ENCODE results near the gene GLG1. TPM values are rescaled to one million over a fixed set of nuclear protein-coding genes. Genes with fewer than 3 reads are reported as not detected.
"Not testable (repeated sequence)": the region's sequence is repeated elsewhere in the genome, so short reads cannot be mapped to it uniquely, and the experiment has no call there.

The GLG1 gene
- total RNA-seq, 2 experiments from 2014 or later = 60.8 to 62.0 TPM

- H3K27me3 Mint-ChIP-seq (ENCODE audit: low read depth); H3K36me3 Mint-ChIP-seq (ENCODE audit: low read depth); intact Hi-C loops (cut with micrococcal nuclease); CTCF ChIA-PET; DNase-seq; H3K9me3 Mint-ChIP-seq; H3K27ac Mint-ChIP-seq; H3K4me1 Mint-ChIP-seq (ENCODE audit: low read depth); H3K4me3 Mint-ChIP-seq: not testable (repeated sequence)
Measured at GRCh38 chr16:74419811-74420210, 187.1 kb downstream of the GLG1 start.

DNA sequence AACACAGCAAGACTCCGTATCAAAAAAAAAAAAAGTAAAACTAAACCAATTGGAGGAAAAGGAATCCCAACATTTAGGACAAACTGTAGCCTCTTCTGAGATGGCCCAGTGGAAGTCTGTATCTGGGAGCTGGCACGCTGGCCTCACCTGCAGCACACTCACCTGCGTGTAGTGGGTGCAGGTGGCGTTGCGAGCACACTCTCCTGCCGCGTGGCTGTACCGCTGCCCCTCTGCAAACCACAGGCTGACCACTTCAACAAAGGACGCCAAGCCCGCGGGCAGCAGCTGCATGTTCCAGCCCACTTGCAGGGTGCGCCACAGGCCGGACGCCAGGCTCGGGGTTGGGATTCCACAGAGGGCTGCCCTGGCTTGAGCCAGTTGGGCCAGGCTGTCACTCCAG is 189.0 kb downstream of the GLG1 start:
- CTCF ChIA-PET; H3K27ac Mint-ChIP-seq; H3K4me3 Mint-ChIP-seq; H3K4me1 Mint-ChIP-seq (ENCODE audit: low read depth); H3K27me3 Mint-ChIP-seq (ENCODE audit: low read depth); H3K36me3 Mint-ChIP-seq (ENCODE audit: low read depth); intact Hi-C loops (cut with micrococcal nuclease); DNase-seq; H3K9me3 Mint-ChIP-seq: not testable (repeated sequence)

DNA sequence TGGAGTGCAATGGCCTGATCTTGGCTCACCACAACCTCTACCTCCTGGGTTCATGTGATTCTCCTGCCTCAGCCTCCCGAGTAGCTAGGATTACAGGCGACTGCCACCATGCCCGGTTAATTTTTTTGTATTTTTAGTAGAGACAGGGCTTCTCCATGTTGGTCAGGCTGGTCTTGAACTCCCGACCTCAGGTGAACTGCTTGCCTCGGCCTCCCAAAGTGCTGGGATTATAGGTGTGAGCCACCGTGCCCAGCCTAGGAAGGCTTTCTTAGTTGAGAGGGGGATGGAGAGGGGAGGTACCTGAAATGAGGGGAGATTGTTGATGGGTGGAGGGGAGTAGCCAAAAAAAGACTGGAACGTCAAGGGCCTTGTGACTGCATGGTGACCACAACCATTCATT is 193.0 kb downstream of the GLG1 start:
- H3K27me3 Mint-ChIP-seq (ENCODE audit: low read depth); H3K27ac Mint-ChIP-seq; DNase-seq; H3K9me3 Mint-ChIP-seq; H3K4me1 Mint-ChIP-seq (ENCODE audit: low read depth); intact Hi-C loops (cut with micrococcal nuclease); H3K36me3 Mint-ChIP-seq (ENCODE audit: low read depth); CTCF ChIA-PET; H3K4me3 Mint-ChIP-seq: not testable (repeated sequence)

GRCh38 chr16:74413485-74413884 is 193.4 kb downstream of the GLG1 start:
- H3K27ac Mint-ChIP-seq; H3K27me3 Mint-ChIP-seq (ENCODE audit: low read depth); CTCF ChIA-PET; H3K4me3 Mint-ChIP-seq; H3K36me3 Mint-ChIP-seq (ENCODE audit: low read depth); H3K4me1 Mint-ChIP-seq (ENCODE audit: low read depth); DNase-seq; intact Hi-C loops (cut with micrococcal nuclease); H3K9me3 Mint-ChIP-seq: not testable (repeated sequence)

- H3K27me3 Mint-ChIP-seq (ENCODE audit: low read depth); H3K36me3 Mint-ChIP-seq (ENCODE audit: low read depth); CTCF ChIA-PET; H3K4me3 Mint-ChIP-seq; DNase-seq; intact Hi-C loops (cut with micrococcal nuclease); H3K27ac Mint-ChIP-seq; H3K9me3 Mint-ChIP-seq; H3K4me1 Mint-ChIP-seq (ENCODE audit: low read depth): not testable (repeated sequence)
Measured at GRCh38 chr16:74412775-74413390, 194.0 kb downstream of the GLG1 start.

- CTCF ChIA-PET; H3K4me3 Mint-ChIP-seq; H3K4me1 Mint-ChIP-seq (ENCODE audit: low read depth); H3K27me3 Mint-ChIP-seq (ENCODE audit: low read depth); H3K9me3 Mint-ChIP-seq; H3K36me3 Mint-ChIP-seq (ENCODE audit: low read depth); H3K27ac Mint-ChIP-seq; DNase-seq; intact Hi-C loops (cut with micrococcal nuclease): not testable (repeated sequence)
Measured at GRCh38 chr16:74412138-74412774, 194.7 kb downstream of the GLG1 start.

- H3K4me1 Mint-ChIP-seq (ENCODE audit: low read depth); H3K27me3 Mint-ChIP-seq (ENCODE audit: low read depth); DNase-seq; H3K36me3 Mint-ChIP-seq (ENCODE audit: low read depth); H3K27ac Mint-ChIP-seq; H3K9me3 Mint-ChIP-seq; CTCF ChIA-PET; H3K4me3 Mint-ChIP-seq; intact Hi-C loops (cut with micrococcal nuclease): not testable (repeated sequence)
Measured at GRCh38 chr16:74410981-74411380, 195.9 kb downstream of the GLG1 start.

- intact Hi-C loops (cut with micrococcal nuclease); H3K9me3 Mint-ChIP-seq; H3K4me3 Mint-ChIP-seq; DNase-seq; H3K27me3 Mint-ChIP-seq (ENCODE audit: low read depth); H3K36me3 Mint-ChIP-seq (ENCODE audit: low read depth); H3K4me1 Mint-ChIP-seq (ENCODE audit: low read depth); CTCF ChIA-PET; H3K27ac Mint-ChIP-seq: not testable (repeated sequence)
Measured at GRCh38 chr16:74410057-74410957, 196.6 kb downstream of the GLG1 start.

- H3K27ac Mint-ChIP-seq; H3K4me1 Mint-ChIP-seq (ENCODE audit: low read depth); H3K36me3 Mint-ChIP-seq (ENCODE audit: low read depth); H3K9me3 Mint-ChIP-seq; DNase-seq; H3K27me3 Mint-ChIP-seq (ENCODE audit: low read depth); intact Hi-C loops (cut with micrococcal nuclease); CTCF ChIA-PET; H3K4me3 Mint-ChIP-seq: not testable (repeated sequence)
Measured at GRCh38 chr16:74409185-74409981, 197.5 kb downstream of the GLG1 start.

DNA sequence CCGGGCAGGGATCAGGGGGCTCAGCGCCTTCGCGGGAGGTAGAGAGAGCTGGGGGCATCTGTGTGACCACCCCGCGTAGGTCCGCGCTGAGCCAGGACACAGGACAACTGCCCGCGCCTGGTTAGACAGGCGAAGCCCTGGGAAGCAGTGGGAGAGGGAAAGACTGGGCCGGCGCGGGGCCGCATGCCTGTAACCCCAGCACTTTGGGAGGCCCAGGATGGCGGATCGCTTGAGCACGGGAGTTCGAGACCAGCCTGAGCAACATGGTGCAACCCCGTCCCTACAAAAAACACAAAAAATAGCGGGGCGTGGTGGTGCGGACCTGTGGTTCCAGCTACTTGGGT is 199.6 kb downstream of the GLG1 start:
- H3K9me3 Mint-ChIP-seq; H3K4me3 Mint-ChIP-seq; H3K27me3 Mint-ChIP-seq (ENCODE audit: low read depth); H3K27ac Mint-ChIP-seq; DNase-seq; intact Hi-C loops (cut with micrococcal nuclease); H3K4me1 Mint-ChIP-seq (ENCODE audit: low read depth); CTCF ChIA-PET; H3K36me3 Mint-ChIP-seq (ENCODE audit: low read depth): not testable (repeated sequence)

GRCh38 chr16:74406600-74407361 is 200.1 kb downstream of the GLG1 start:
- H3K36me3 Mint-ChIP-seq (ENCODE audit: low read depth); CTCF ChIA-PET; H3K9me3 Mint-ChIP-seq; H3K27me3 Mint-ChIP-seq (ENCODE audit: low read depth); H3K4me1 Mint-ChIP-seq (ENCODE audit: low read depth); DNase-seq; H3K4me3 Mint-ChIP-seq; intact Hi-C loops (cut with micrococcal nuclease); H3K27ac Mint-ChIP-seq: not testable (repeated sequence)

Data from activated naive CD4-positive, alpha-beta T cell treated with anti-CD3 and anti-CD28 coated beads for 36 hours (primary cell).